A549 (cell line): Measurements from ENCODE around the gene IL1RL2. TPM values are rescaled to one million over a fixed set of nuclear protein-coding genes. Genes with fewer than 3 reads are reported as not detected.

Source experiments
- ATAC-seq, 2 experiments: fragments of 200-7000 bp in 1 of 2; fragments of >200 bp in 1 of 2; cut with Nextera tagmentation in 1 of 2; cut with Tn5 transposase in 1 of 2; 3 replicates each; pipeline versions ENCODE4 v1.8.0 to v1.9.1; 2018 to 2020; ENCODE audit warnings: mild to moderate bottlenecking in 1 of 2, moderate library complexity in 1 of 2
- CTCF ChIA-PET: fragments of 300-600 bp; sonication (Branson Sonifier 250); formaldehyde crosslinking; extraction: SDS; loops from one replicate; lab custom pipeline; 2021; ENCODE audit warnings: antibody characterized with exemption, inconsistent platforms; lab: Yijun Ruan, JAX
- POLR2A ChIA-PET: fragments of 350-600 bp; formaldehyde crosslinking; extraction: SDS; loops from one replicate; lab custom pipeline; 2021; ENCODE audit warnings: antibody characterized with exemption, inconsistent platforms; lab: Yijun Ruan, JAX
- DNase-seq, 2 experiments: peaks; one replicate each; pipeline versions ENCODE4 v3.0.0 to v3.0.0-alpha.2; 2011 to 2016; ENCODE audit warnings: low read depth in 1 of 2, low spot score in 1 of 2
- FAIRE-seq: peaks from 2 replicates; lab custom pipeline; 2011; peaks lifted over from hg19 to GRCh38; lab: Jason Lieb, UNC
- H3K27ac ChIP-seq, 2 experiments: fragments of >200 bp; sonication (Bioruptor Twin); formaldehyde crosslinking; 3 replicates each; pipeline ENCODE4 v1.5.1; 2016 to 2017
- H3K4me1 ChIP-seq: fragments of >200 bp; sonication (Bioruptor Twin); formaldehyde crosslinking; 3 replicates; pipeline ENCODE4 v1.6.1; 2016
- H3K4me2 ChIP-seq: fragments of >200 bp; sonication (Bioruptor Twin); formaldehyde crosslinking; 3 replicates; pipeline ENCODE4 v1.6.1; 2016
- H3K4me3 ChIP-seq: fragments of >200 bp; sonication (Bioruptor Twin); formaldehyde crosslinking; 3 replicates; pipeline ENCODE4 v1.5.1; 2016
- H3K9me3 ChIP-seq: fragments of >200 bp; sonication (Bioruptor Twin); formaldehyde crosslinking; 3 replicates; pipeline ENCODE4 v1.6.1; 2016
- CEBPB ChIP-seq, 2 experiments: fragments of >200 bp in 1 of 2; sonication (Bioruptor Twin) in 1 of 2; formaldehyde crosslinking in 1 of 2; IDR thresholded peaks; 2 replicates each; pipeline ENCODE4 v1.6.1; 2012 to 2016
- CTCF ChIP-seq: fragments of >200 bp; sonication (Bioruptor Twin); formaldehyde crosslinking; IDR thresholded peaks from 3 replicates; pipeline ENCODE4 v1.5.1; 2016
- EP300 ChIP-seq, 2 experiments: fragments of >200 bp; sonication (Bioruptor Twin); formaldehyde crosslinking; IDR thresholded peaks; 2 replicates in 1 of 2; 3 replicates in 1 of 2; pipeline ENCODE4 v1.6.1; 2016 to 2017
- FOSB ChIP-seq: fragments of 250-450 bp; sonication (Bioruptor Pico); IDR thresholded peaks from 2 replicates; pipeline ENCODE4 v1.5.0; 2020; ENCODE audit warnings: mild to moderate bottlenecking, moderate library complexity
- FOSL2 ChIP-seq, 2 experiments: fragments of 450-650 bp in 1 of 2; fragments of >200 bp in 1 of 2; sonication (Bioruptor Twin) in 1 of 2; formaldehyde crosslinking; IDR thresholded peaks; 2 replicates each; pipeline versions ENCODE4 v1.5.0 to v1.6.1; 2016 to 2020; ENCODE audit warnings: mild to moderate bottlenecking in 1 of 2, moderate library complexity in 1 of 2
- FOXS1 ChIP-seq: fragments of 250-450 bp; sonication (Bioruptor Pico); IDR thresholded peaks from 2 replicates; pipeline ENCODE4 v1.5.0; 2020; ENCODE audit warnings: mild to moderate bottlenecking, moderate library complexity
- HDAC2 ChIP-seq: fragments of 200-600 bp; sonication (generic); IDR thresholded peaks from 2 replicates; pipeline ENCODE4 v1.6.1; 2016
- HEYL ChIP-seq: fragments of 250-450 bp; sonication (Bioruptor Pico); IDR thresholded peaks from 2 replicates; pipeline ENCODE4 v1.8.0; 2021; ENCODE audit warnings: mild to moderate bottlenecking, moderate library complexity
- HMGXB4 ChIP-seq: fragments of 250-450 bp; sonication (Bioruptor Pico); IDR thresholded peaks from 2 replicates; pipeline ENCODE4 v1.5.0; 2021; ENCODE audit warnings: mild to moderate bottlenecking, moderate library complexity, borderline replicate concordance
- JUN ChIP-seq, 2 experiments: fragments of >200 bp; sonication (Bioruptor Twin); formaldehyde crosslinking; IDR thresholded peaks; 2 replicates in 1 of 2; 3 replicates in 1 of 2; pipeline ENCODE4 v1.6.1; 2016 to 2017
- JUNB ChIP-seq: fragments of >200 bp; sonication (Bioruptor Twin); formaldehyde crosslinking; IDR thresholded peaks from 2 replicates; pipeline ENCODE4 v1.6.1; 2016
- MAFK ChIP-seq: fragments of 450-650 bp; IDR thresholded peaks from 2 replicates; pipeline ENCODE4 v1.6.1; 2014; ENCODE audit not compliant: partially characterized antibody
- MYC ChIP-seq: IDR thresholded peaks from 2 replicates; pipeline ENCODE4 v1.6.1; 2012; ENCODE audit warnings: mild to moderate bottlenecking, inconsistent platforms, low read length, improper control_type of control experiment, borderline replicate concordance
- NPAS2 ChIP-seq: fragments of 250-450 bp; sonication (Bioruptor Pico); IDR thresholded peaks from 2 replicates; pipeline ENCODE4 v1.8.0; 2022; ENCODE audit warnings: mild to moderate bottlenecking, moderate library complexity, borderline replicate concordance
- NR3C1 ChIP-seq: fragments of >200 bp; sonication (Bioruptor Twin); formaldehyde crosslinking; IDR thresholded peaks from 3 replicates; pipeline ENCODE4 v1.6.1; 2017
- POLR2A ChIP-seq: IDR thresholded peaks from 2 replicates; pipeline ENCODE4 v1.6.1; 2012; ENCODE audit warnings: mild to moderate bottlenecking, low read length
- POLR2AphosphoS2 ChIP-seq: conservative IDR thresholded peaks from 2 replicates; pipeline ENCODE4 v1.6.1; 2012; ENCODE audit warnings: low read length, improper control_type of control experiment, inconsistent platforms
- RAD21 ChIP-seq, 2 experiments: fragments of >200 bp in 1 of 2; sonication (Bioruptor Twin) in 1 of 2; formaldehyde crosslinking in 1 of 2; IDR thresholded peaks in 1 of 2; conservative IDR thresholded peaks in 1 of 2; 2 replicates in 1 of 2; 3 replicates in 1 of 2; pipeline ENCODE4 v1.6.1; 2012 to 2018; ENCODE audit warnings: inconsistent platforms in 1 of 2
- RARB ChIP-seq: fragments of 250-450 bp; sonication (Bioruptor Pico); IDR thresholded peaks from 2 replicates; pipeline ENCODE4 v1.8.0; 2021; ENCODE audit warnings: mild to moderate bottlenecking, moderate library complexity
- RNF2 ChIP-seq: fragments of 200-600 bp; sonication (generic); IDR thresholded peaks from 2 replicates; pipeline ENCODE4 v1.6.1; 2016; ENCODE audit warnings: low read depth, mild to moderate bottlenecking, antibody characterized with exemption, moderate library complexity, borderline replicate concordance
- SREBF2 ChIP-seq: fragments of 450-650 bp; IDR thresholded peaks from 2 replicates; pipeline ENCODE4 v1.6.1; 2014; ENCODE audit warnings: mild to moderate bottlenecking, moderate library complexity
- ZFP36 ChIP-seq: fragments of 450-650 bp; IDR thresholded peaks from 2 replicates; pipeline ENCODE4 v1.6.1; 2014; ENCODE audit warnings: borderline replicate concordance; ENCODE audit not compliant: partially characterized antibody
- ZNF302 ChIP-seq: fragments of 250-450 bp; sonication (Bioruptor Pico); IDR thresholded peaks from 2 replicates; pipeline ENCODE4 v1.9.0; 2021; ENCODE audit warnings: inconsistent platforms, mild to moderate bottlenecking, moderate library complexity
- ZSCAN20 ChIP-seq: fragments of 250-450 bp; sonication (Bioruptor Pico); IDR thresholded peaks from 2 replicates; pipeline ENCODE4 v1.8.0; 2022; ENCODE audit warnings: mild to moderate bottlenecking, moderate library complexity
- WGBS: methylation state at CpG from one replicate; pipeline ENCODE4 v1.1.6; 2017; ENCODE audit errors: missing lambda C conversion rate; 5-methylcytosine and 5-hydroxymethylcytosine counted together
- polyA plus RNA-seq, 4 experiments: library from polyadenylated mRNA; depleted of rRNA in 3 of 4; stranded (reverse); fragments of >200 nt; fragmentation: RNase III in 1 of 4; extraction: RNeasy Plus Mini Kit Qiagen cat#74134 plus additional on column Dnase treatment in 1 of 4; gene quantifications; 2 replicates in 3 of 4; 3 replicates in 1 of 4; pipeline ENCODE4 v1.2.3, GENCODE V29; 2011 to 2017
- TF ChIP-seq, protein P1 (sequence below): fragments of >200 bp; sonication (Bioruptor Twin); formaldehyde crosslinking; IDR thresholded peaks from 2 replicates; pipeline ENCODE4 v1.6.1; 2016
- TF ChIP-seq, protein P2 (sequence below): fragments of 450-650 bp; IDR thresholded peaks from 2 replicates; pipeline ENCODE4 v1.6.1; 2014; ENCODE audit warnings: antibody characterized with exemption

IL1RL2 gene
- polyA plus RNA-seq, 2 of the 4 experiments (the other 2 are of a cell fraction) = 0.05 TPM; not detected in 1

- Histone ChIP-seq H3K27ac (no peak overlapping the region), H3K4me2 (no peak overlapping the region), H3K9me3 (peaks cover 16% of the 10 kb centered on the region), H3K4me3 (no peak overlapping the region), H3K4me1 (peaks cover 10% of the 10 kb centered on the region)
- no peak for FAIRE-seq
- CTCF ChIA-PET = interaction anchor here (4.5 kb wide), 1 partner anchor 119 kb away, joined by 14 read pairs; no protein-coding TSS in a partner anchor
- ATAC-seq = no peak
- DNase-seq = no peak
- TF ChIP-seq HMGXB4 (CRISPR knock-in tag) (no peak), HEYL (no peak), MAFK (no peak), ZSCAN20 (CRISPR knock-in tag) (no peak), JUN (IDR thresholded peaks at IDR 0.05) (no peak), CTCF (no peak), EP300 (IDR thresholded peaks at IDR 0.05) (no peak), MYC (no peak), HDAC2 (no peak), RNF2 (no peak), FOXS1 (CRISPR knock-in tag) (no peak), JUNB (no peak), POLR2A (no peak)
- TF ChIP-seq, protein P1, sequence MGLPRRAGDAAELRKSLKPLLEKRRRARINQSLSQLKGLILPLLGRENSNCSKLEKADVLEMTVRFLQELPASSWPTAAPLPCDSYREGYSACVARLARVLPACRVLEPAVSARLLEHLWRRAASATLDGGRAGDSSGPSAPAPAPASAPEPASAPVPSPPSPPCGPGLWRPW = no peak
- POLR2A ChIA-PET = no interaction called here
- WGBS = 72% methylated on average over 1 of the region's 1 CpG
Observed at GRCh38 chr2:102139851-102140250, 47.0 kb upstream of the IL1RL2 start.

- Histone ChIP-seq H3K27ac (0 out of 6 replicates have a peak overlapping the region, but pooled peaks of 1 of the 2 experiments have one; percentile 97), H3K4me2 (no peak overlapping the region), H3K4me1 (peaks cover 10% of the 10 kb centered on the region), H3K9me3 (peaks cover 22% of the 10 kb centered on the region), H3K4me3 (no peak overlapping the region)
- no peak for DNase-seq
- no peak for TF ChIP-seq FOSL2 (IDR thresholded peaks at IDR 0.05)
- TF ChIP-seq FOSL2 (CRISPR knock-in tag; IDR thresholded peaks at IDR 0.05) = no peak
- TF ChIP-seq NR3C1 = no peak
- no peak for TF ChIP-seq MYC
- TF ChIP-seq RARB (CRISPR knock-in tag) = no peak
- TF ChIP-seq EP300 (IDR thresholded peaks at IDR 0.05) = no peak
- TF ChIP-seq, protein P2, sequence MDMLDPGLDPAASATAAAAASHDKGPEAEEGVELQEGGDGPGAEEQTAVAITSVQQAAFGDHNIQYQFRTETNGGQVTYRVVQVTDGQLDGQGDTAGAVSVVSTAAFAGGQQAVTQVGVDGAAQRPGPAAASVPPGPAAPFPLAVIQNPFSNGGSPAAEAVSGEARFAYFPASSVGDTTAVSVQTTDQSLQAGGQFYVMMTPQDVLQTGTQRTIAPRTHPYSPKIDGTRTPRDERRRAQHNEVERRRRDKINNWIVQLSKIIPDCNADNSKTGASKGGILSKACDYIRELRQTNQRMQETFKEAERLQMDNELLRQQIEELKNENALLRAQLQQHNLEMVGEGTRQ = no peak
- TF ChIP-seq POLR2AphosphoS2 = no peak
- no peak for TF ChIP-seq RAD21 (conservative IDR thresholded peaks at IDR 0.05 in 1 of 2, IDR thresholded peaks at IDR 0.05 in 1 of 2)
- TF ChIP-seq NPAS2 = no peak
- TF ChIP-seq FOSB = no peak
- TF ChIP-seq FOXS1 (CRISPR knock-in tag) = no peak
- TF ChIP-seq ZNF302 = no peak
- no peak for TF ChIP-seq CEBPB (IDR thresholded peaks at IDR 0.05)
- TF ChIP-seq SREBF2 = no peak
- TF ChIP-seq ZFP36 = no peak
- no peak for TF ChIP-seq HEYL
- ATAC-seq = no peak
- POLR2A ChIA-PET = no interaction called here
- WGBS = 96% methylated on average over 2 of the region's 2 CpGs
- FAIRE-seq = no peak
- CTCF ChIA-PET = interaction anchor here (1.2 to 4.5 kb wide), 6 partner anchors 16 to 120 kb away, joined by 3 to 24 read pairs (median 6); no protein-coding TSS in a partner anchor
Observed at GRCh38 chr2:102140377-102140776, 46.4 kb upstream of the IL1RL2 start.
